Lower lobe of right lung (tissue), 2 donors: ENCODE measurements around the gene ANGPT4. TPM values are rescaled to one million over a fixed set of nuclear protein-coding genes. Genes with fewer than 3 reads are reported as not detected.

Source experiments
- ATAC-seq, 2 donors: fragments of 200-7000 bp; cut with Tn5 transposase; one replicate each; pipeline ENCODE4 v1.9.1; 2020 to 2022; ENCODE audit warnings: mild to moderate bottlenecking in 2 of 2, moderate library complexity in 2 of 2
- DNase-seq: peaks from one replicate; pipeline ENCODE4 v3.0.0-alpha.2; 2020
- H3K27ac ChIP-seq: fragments of 200-600 bp; one replicate; pipeline ENCODE4 v1.8.0; 2022
- H3K27me3 ChIP-seq: fragments of 200-600 bp; one replicate; pipeline ENCODE4 v1.8.0; 2022; ENCODE audit warnings: low read depth
- H3K36me3 ChIP-seq: fragments of 200-600 bp; one replicate; pipeline ENCODE4 v1.8.0; 2022; ENCODE audit warnings: mild to moderate bottlenecking
- H3K4me1 ChIP-seq: fragments of 200-600 bp; one replicate; pipeline ENCODE4 v1.8.0; 2022
- H3K4me3 ChIP-seq: fragments of 200-600 bp; one replicate; pipeline ENCODE4 v1.8.0; 2022; ENCODE audit warnings: mild to moderate bottlenecking
- H3K9me3 ChIP-seq: fragments of 200-600 bp; one replicate; pipeline ENCODE4 v1.8.0; 2022
- intact Hi-C: fragments of 100-400 bp; cut with DNase I; formaldehyde crosslinking; loops from one replicate; pipeline ENCODE4 v1.11.0; 2022
- total RNA-seq: library from RNA; stranded (reverse); fragmentation: NEBNext Ultra II Directional; extraction: Animal tissue kit (Norgen Biotek cat#: 25700); gene quantifications from one replicate; pipeline ENCODE4 v1.2.1, GENCODE V29; 2021
- TF ChIP-seq, protein P1 (sequence below): fragments of 200-600 bp; IDR thresholded peaks from one replicate; pipeline ENCODE4 v1.8.0; 2022; ENCODE audit warnings: antibody characterized with exemption, mild to moderate bottlenecking
- donor health status: DM: no; HTN: yes; CAD: no; lungs with severe emphysema.

Gene ANGPT4
- total RNA-seq, 1 donor from 2014 or later = 6.0 TPM

- Histone ChIP-seq H3K27me3 (no peaks in the 10 kb centered on the region), H3K4me3 (no peak overlapping the region), H3K36me3 (no peaks in the 10 kb centered on the region), H3K4me1 (peaks cover 14% of the 10 kb centered on the region), H3K27ac (no peak overlapping the region), H3K9me3 (no peaks in the 10 kb centered on the region)
- intact Hi-C loops = no loop called here
- no peak for DNase-seq
- no peak for ATAC-seq
- TF ChIP-seq, protein P1, sequence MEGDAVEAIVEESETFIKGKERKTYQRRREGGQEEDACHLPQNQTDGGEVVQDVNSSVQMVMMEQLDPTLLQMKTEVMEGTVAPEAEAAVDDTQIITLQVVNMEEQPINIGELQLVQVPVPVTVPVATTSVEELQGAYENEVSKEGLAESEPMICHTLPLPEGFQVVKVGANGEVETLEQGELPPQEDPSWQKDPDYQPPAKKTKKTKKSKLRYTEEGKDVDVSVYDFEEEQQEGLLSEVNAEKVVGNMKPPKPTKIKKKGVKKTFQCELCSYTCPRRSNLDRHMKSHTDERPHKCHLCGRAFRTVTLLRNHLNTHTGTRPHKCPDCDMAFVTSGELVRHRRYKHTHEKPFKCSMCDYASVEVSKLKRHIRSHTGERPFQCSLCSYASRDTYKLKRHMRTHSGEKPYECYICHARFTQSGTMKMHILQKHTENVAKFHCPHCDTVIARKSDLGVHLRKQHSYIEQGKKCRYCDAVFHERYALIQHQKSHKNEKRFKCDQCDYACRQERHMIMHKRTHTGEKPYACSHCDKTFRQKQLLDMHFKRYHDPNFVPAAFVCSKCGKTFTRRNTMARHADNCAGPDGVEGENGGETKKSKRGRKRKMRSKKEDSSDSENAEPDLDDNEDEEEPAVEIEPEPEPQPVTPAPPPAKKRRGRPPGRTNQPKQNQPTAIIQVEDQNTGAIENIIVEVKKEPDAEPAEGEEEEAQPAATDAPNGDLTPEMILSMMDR = no peak
Measured at GRCh38 chr20:825710-826421, 90.3 kb downstream of the ANGPT4 start.

GRCh38 chr20:824916-825315, 91.2 kb downstream of the ANGPT4 start:
- intact Hi-C loops = no loop called here
- ATAC-seq = no peak
- peaks cover 13% of the 10 kb centered on the region for H3K4me1 ChIP-seq
- no peak for DNase-seq
- H3K27me3 ChIP-seq = no peaks in the 10 kb centered on the region
- H3K36me3 ChIP-seq = no peaks in the 10 kb centered on the region
- H3K4me3 ChIP-seq = no peak overlapping the region
- H3K27ac ChIP-seq = no peak overlapping the region
- no peaks in the 10 kb centered on the region for H3K9me3 ChIP-seq
- TF ChIP-seq, protein P1 = no peak

DNA sequence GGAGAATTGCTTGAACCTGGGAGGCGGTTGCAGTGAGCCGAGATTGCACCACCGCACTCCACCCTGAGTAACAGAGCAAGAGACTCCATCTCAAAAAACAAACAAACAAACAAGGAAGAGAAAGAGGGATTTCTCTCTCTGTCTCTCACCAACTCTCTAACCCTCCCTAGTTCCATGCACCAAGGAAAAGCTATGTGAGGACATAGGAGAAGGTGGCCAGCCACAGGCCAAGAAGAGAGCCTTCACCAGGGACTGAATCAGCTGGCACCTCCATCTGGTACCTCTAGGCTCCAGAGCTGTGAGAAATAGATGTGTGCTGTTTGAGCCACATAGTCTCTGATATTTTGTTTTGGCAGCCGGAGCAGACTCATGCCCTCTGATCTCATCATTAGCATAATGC, 91.6 kb downstream of the ANGPT4 start:
- no peak for DNase-seq
- TF ChIP-seq, protein P1 = no peak
- peaks cover 9% of the 10 kb centered on the region for H3K4me1 ChIP-seq
- no peaks in the 10 kb centered on the region for H3K27me3 ChIP-seq
- no peak for ATAC-seq
- no peaks in the 10 kb centered on the region for H3K9me3 ChIP-seq
- no peak overlapping the region for H3K27ac ChIP-seq
- H3K36me3 ChIP-seq = no peaks in the 10 kb centered on the region
- intact Hi-C loops = no loop called here
- no peak overlapping the region for H3K4me3 ChIP-seq

DNA sequence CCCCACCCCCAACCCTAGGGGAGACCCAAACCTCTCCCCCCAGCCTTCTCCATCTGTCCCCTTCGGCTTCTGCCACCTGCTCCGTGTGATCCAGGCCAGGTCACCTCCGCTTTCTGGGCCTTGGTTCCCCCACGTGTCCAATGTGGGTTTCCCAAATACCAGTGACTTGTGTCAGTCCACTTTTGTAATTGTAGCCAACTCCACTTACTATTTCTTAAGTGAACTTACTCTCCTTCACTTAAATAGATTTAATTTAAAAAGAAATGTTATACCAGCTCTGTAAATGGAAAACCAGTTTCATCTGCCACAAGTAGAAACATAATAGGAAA, 92.6 kb downstream of the ANGPT4 start:
- intact Hi-C loops = no loop called here

GRCh38 chr20:822651-823573, 93.2 kb downstream of the ANGPT4 start:
- intact Hi-C loops = no loop called here
- Histone ChIP-seq H3K9me3 (no peaks in the 10 kb centered on the region), H3K4me3 (no peak overlapping the region), H3K27me3 (no peaks in the 10 kb centered on the region), H3K4me1 (no peaks in the 10 kb centered on the region), H3K36me3 (no peaks in the 10 kb centered on the region), H3K27ac (no peak overlapping the region)
- no peak for ATAC-seq
- TF ChIP-seq, protein P1 = no peak
- no peak for DNase-seq

More for the DNA sequence above, 92.6 kb downstream of the ANGPT4 start:
- H3K27me3 ChIP-seq = no peaks in the 10 kb centered on the region
- H3K9me3 ChIP-seq = no peaks in the 10 kb centered on the region
- H3K36me3 ChIP-seq = no peaks in the 10 kb centered on the region
- no peak for DNase-seq
- H3K4me1 ChIP-seq = no peaks in the 10 kb centered on the region
- TF ChIP-seq, protein P1 = no peak
- H3K4me3 ChIP-seq = no peak overlapping the region
- no peak overlapping the region for H3K27ac ChIP-seq
- ATAC-seq = no peak
